PC-3 (cell line): ENCODE data around the gene IPO9.

Experiments used
- CTCF ChIP-seq: fragments of 300-600 bp; sonication (generic); conservative IDR thresholded peaks from 2 replicates; pipeline ENCODE4 v1.5.1; 2017; ENCODE audit warnings: antibody characterized with exemption, low read depth, mild to moderate bottlenecking, low read length
- EZH2phosphoT487 ChIP-seq: fragments of 300-600 bp; sonication (generic); IDR thresholded peaks from 2 replicates; pipeline ENCODE4 v1.6.1; 2018; ENCODE audit warnings: mild to moderate bottlenecking, antibody characterized with exemption, low read length, borderline replicate concordance

- TF ChIP-seq CTCF = no peak
- TF ChIP-seq EZH2phosphoT487 = no peak
These were observed 21.1 kb downstream of the IPO9 start for GRCh38 chr1:201850053-201850397.
